ENCODE results near the gene TRMT11. TPM values are rescaled to one million over a fixed set of nuclear protein-coding genes. Genes with fewer than 3 reads are reported as not detected.

The TRMT11 gene
- total RNA-seq, 3 donors from 2014 or later (not counting 1 experiment from before 2014, with no cell fraction given), result 12.2 to 16.6 (median 12.7) TPM

GRCh38 chr6:126030045-126030444 is 43.7 kb downstream of the TRMT11 start:
- DNase-seq, result no peak
- Mint-ChIP-seq H3K4me3 (no peak overlapping the region), H3K27me3 (ENCODE audit: low read depth in 2 of 2) (no peaks in the 10 kb centered on the region), H3K27ac (no peak overlapping the region), H3K36me3 (peaks cover 6% of the 10 kb centered on the region), H3K4me1 (peaks cover 5 to 7% of the 10 kb centered on the region in 2 donors), H3K9me3 (no peaks in the 10 kb centered on the region)
- TF ChIP-seq CTCF (IDR thresholded peaks at IDR 0.05), result no peak
- H3K27me3 ChIP-seq (ENCODE audit: control insufficient read depth, insufficient read depth, low read length), result no peaks in the 10 kb centered on the region
- 100% methylated on average over 2 of the region's 2 CpGs for WGBS (ENCODE audit: insufficient coverage)
- no peaks in the 10 kb centered on the region for H3K4me1 ChIP-seq (ENCODE audit: control insufficient read depth, insufficient read depth, low read length)
- intact Hi-C loops (cut with micrococcal nuclease), result no loop called here
- H3K4me3 ChIP-seq (ENCODE audit: low read length), result no peak overlapping the region
- no peak overlapping the region for H3K27ac ChIP-seq (ENCODE audit: low read length)
- peaks cover 20% of the 10 kb centered on the region for H3K36me3 ChIP-seq (ENCODE audit: control insufficient read depth, insufficient read depth, low read length)
- no peak for ATAC-seq
- no peaks in the 10 kb centered on the region for H3K9me3 ChIP-seq (ENCODE audit: control insufficient read depth, insufficient read depth, low read length)

DNA sequence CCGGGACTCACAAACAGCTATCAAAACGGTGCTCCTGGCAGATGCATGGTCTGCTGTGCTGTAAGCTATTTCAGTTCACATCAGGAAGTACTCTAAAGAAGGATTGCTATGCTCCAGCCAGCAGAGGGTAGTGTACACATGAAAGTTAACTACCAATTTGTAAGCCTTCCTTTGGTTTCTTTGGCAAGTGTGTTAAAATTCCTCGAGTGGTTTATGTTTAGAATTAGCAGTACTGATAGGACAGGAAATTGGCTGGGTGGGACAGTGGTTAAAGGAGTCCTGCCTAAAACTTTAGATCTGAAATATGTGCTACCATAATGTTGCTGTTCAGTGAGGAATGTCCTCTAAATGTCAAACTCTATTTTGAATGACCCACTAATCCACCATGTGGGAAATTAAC is 47.4 kb downstream of the TRMT11 start:
- Mint-ChIP-seq H3K9me3 (no peaks in the 10 kb centered on the region), H3K36me3 (peaks cover 8% of the 10 kb centered on the region), H3K27me3 (ENCODE audit: low read depth in 2 of 2) (no peaks in the 10 kb centered on the region), H3K27ac (no peak overlapping the region), H3K4me3 (no peak overlapping the region), H3K4me1 (peaks cover 5 to 7% of the 10 kb centered on the region in 2 donors)
- intact Hi-C loops (cut with micrococcal nuclease), result no loop called here
- Histone ChIP-seq H3K27me3 (ENCODE audit: control insufficient read depth, insufficient read depth, low read length) (no peaks in the 10 kb centered on the region), H3K27ac (ENCODE audit: low read length) (no peak overlapping the region), H3K36me3 (ENCODE audit: control insufficient read depth, insufficient read depth, low read length) (peaks cover 15% of the 10 kb centered on the region), H3K4me1 (ENCODE audit: control insufficient read depth, insufficient read depth, low read length) (no peaks in the 10 kb centered on the region), H3K9me3 (ENCODE audit: control insufficient read depth, insufficient read depth, low read length) (no peaks in the 10 kb centered on the region), H3K4me3 (ENCODE audit: low read length) (no peak overlapping the region)
- ATAC-seq (peak in 1 of 3 donors; percentile 73), DNase-seq (peak in 1 of 2 donors; percentile 6)
- no peak for TF ChIP-seq CTCF (IDR thresholded peaks at IDR 0.05)
- 27% methylated on average over 3 of the region's 3 CpGs for WGBS (ENCODE audit: insufficient coverage)

GRCh38 chr6:126034656-126035055 is 48.3 kb downstream of the TRMT11 start:
- H3K36me3 Mint-ChIP-seq, result peaks cover 8% of the 10 kb centered on the region
- intact Hi-C loops (cut with micrococcal nuclease), result no loop called here
- no peak overlapping the region for H3K4me3 ChIP-seq (ENCODE audit: low read length)
- H3K27ac ChIP-seq (ENCODE audit: low read length), result no peak overlapping the region
- peaks cover 16% of the 10 kb centered on the region for H3K36me3 ChIP-seq (ENCODE audit: control insufficient read depth, insufficient read depth, low read length)
- ATAC-seq, result no peak
- no peaks in the 10 kb centered on the region for H3K27me3 ChIP-seq (ENCODE audit: control insufficient read depth, insufficient read depth, low read length)
- H3K4me3 Mint-ChIP-seq, result no peak overlapping the region
- 97% methylated on average over 6 of the region's 6 CpGs for WGBS (ENCODE audit: insufficient coverage)
- no peak for DNase-seq
- no peaks in the 10 kb centered on the region for H3K27me3 Mint-ChIP-seq (ENCODE audit: low read depth in 2 of 2)
- H3K4me1 ChIP-seq (ENCODE audit: control insufficient read depth, insufficient read depth, low read length), result no peaks in the 10 kb centered on the region
- H3K9me3 Mint-ChIP-seq, result no peaks in the 10 kb centered on the region
- peaks cover 5 to 7% of the 10 kb centered on the region in 2 donors for H3K4me1 Mint-ChIP-seq
- no peak overlapping the region for H3K27ac Mint-ChIP-seq
- no peak for TF ChIP-seq CTCF (IDR thresholded peaks at IDR 0.05)
- no peaks in the 10 kb centered on the region for H3K9me3 ChIP-seq (ENCODE audit: control insufficient read depth, insufficient read depth, low read length)

GRCh38 chr6:126035764-126036163 is 49.4 kb downstream of the TRMT11 start:
- WGBS (ENCODE audit: insufficient coverage), result 92% methylated on average over 2 of the region's 2 CpGs

More at GRCh38 chr6:126035764-126036163, 49.4 kb downstream of the TRMT11 start:
- H3K4me3 ChIP-seq (ENCODE audit: low read length), result no peak overlapping the region
- H3K36me3 Mint-ChIP-seq, result peaks cover 10% of the 10 kb centered on the region
- no peak overlapping the region for H3K4me3 Mint-ChIP-seq
- no peak for DNase-seq
- no peaks in the 10 kb centered on the region for H3K9me3 Mint-ChIP-seq
- TF ChIP-seq CTCF (IDR thresholded peaks at IDR 0.05), result no peak
- H3K4me1 Mint-ChIP-seq, result peaks cover 6 to 9% of the 10 kb centered on the region in 2 donors
- peaks cover 16% of the 10 kb centered on the region for H3K36me3 ChIP-seq (ENCODE audit: control insufficient read depth, insufficient read depth, low read length)
- H3K9me3 ChIP-seq (ENCODE audit: control insufficient read depth, insufficient read depth, low read length), result no peaks in the 10 kb centered on the region
- ATAC-seq, result no peak
- no peak overlapping the region for H3K27ac Mint-ChIP-seq
- H3K27me3 ChIP-seq (ENCODE audit: control insufficient read depth, insufficient read depth, low read length), result no peaks in the 10 kb centered on the region
- H3K4me1 ChIP-seq (ENCODE audit: control insufficient read depth, insufficient read depth, low read length), result no peaks in the 10 kb centered on the region
- intact Hi-C loops (cut with micrococcal nuclease), result no loop called here
- H3K27ac ChIP-seq (ENCODE audit: low read length), result no peak overlapping the region
- H3K27me3 Mint-ChIP-seq (ENCODE audit: low read depth in 2 of 2), result no peaks in the 10 kb centered on the region

All from natural killer cell (primary cell).